WTC11 (cell line): Measurements from ENCODE around the gene P2RX6.

Experiments
- E2F4 ChIP-seq: sonication (generic); formaldehyde crosslinking; IDR thresholded peaks from 2 replicates; pipeline ENCODE4 v1.8.1; 2022; ENCODE audit warnings: low read depth, mild to moderate bottlenecking, moderate library complexity, missing genetic modification reagents, borderline replicate concordance
- ETV6 ChIP-seq: sonication (generic); formaldehyde crosslinking; IDR thresholded peaks from 2 replicates; pipeline ENCODE4 v1.8.1; 2022; ENCODE audit warnings: mild to moderate bottlenecking, missing genetic modification reagents
- FOXJ3 ChIP-seq: sonication (generic); formaldehyde crosslinking; IDR thresholded peaks from 2 replicates; pipeline ENCODE4 v1.9.0; 2021; ENCODE audit warnings: missing genetic modification reagents, mild to moderate bottlenecking, borderline replicate concordance
- FOXP1 ChIP-seq: sonication (generic); formaldehyde crosslinking; IDR thresholded peaks from 2 replicates; pipeline ENCODE4 v1.8.0; 2022; ENCODE audit warnings: missing genetic modification reagents, mild to moderate bottlenecking, moderate library complexity, borderline replicate concordance
- MAX ChIP-seq: sonication (generic); formaldehyde crosslinking; IDR thresholded peaks from 2 replicates; pipeline ENCODE4 v1.8.0; 2022; ENCODE audit warnings: mild to moderate bottlenecking, missing genetic modification reagents
- NR2C2 ChIP-seq: sonication (generic); formaldehyde crosslinking; IDR thresholded peaks from 2 replicates; pipeline ENCODE4 v1.8.0; 2022; ENCODE audit warnings: mild to moderate bottlenecking, missing genetic modification reagents
- SMAD3 ChIP-seq: sonication (generic); formaldehyde crosslinking; IDR thresholded peaks from 2 replicates; pipeline ENCODE4 v1.8.0; 2022; ENCODE audit warnings: missing genetic modification reagents, mild to moderate bottlenecking, borderline replicate concordance
- SP1 ChIP-seq: sonication (generic); formaldehyde crosslinking; conservative IDR thresholded peaks from 2 replicates; pipeline ENCODE4 v1.8.1; 2022; ENCODE audit warnings: missing genetic modification reagents
- TEAD1 ChIP-seq: sonication (generic); formaldehyde crosslinking; IDR thresholded peaks from 2 replicates; pipeline ENCODE4 v1.8.0; 2022; ENCODE audit warnings: mild to moderate bottlenecking, missing genetic modification reagents
- ZNF317 ChIP-seq: sonication (generic); formaldehyde crosslinking; IDR thresholded peaks from 2 replicates; pipeline ENCODE4 v1.8.1; 2023; ENCODE audit warnings: low read depth, mild to moderate bottlenecking, moderate library complexity, missing genetic modification reagents, borderline replicate concordance
- TF ChIP-seq, protein P1 (sequence below): fragments of 200-600 bp; IDR thresholded peaks from 2 replicates; pipeline ENCODE4 v1.8.0; 2022; ENCODE audit warnings: antibody characterized with exemption
- TF ChIP-seq, protein P2 (sequence below): fragments of 250-450 bp; sonication (Bioruptor Pico); IDR thresholded peaks from 2 replicates; pipeline ENCODE4 v1.9.0; 2021; ENCODE audit warnings: moderate library complexity, mild to moderate bottlenecking, inconsistent platforms, borderline replicate concordance
- TF ChIP-seq, protein P3 (sequence below): sonication (generic); formaldehyde crosslinking; IDR thresholded peaks from 2 replicates; pipeline ENCODE4 v1.8.0; 2022; ENCODE audit warnings: mild to moderate bottlenecking, missing genetic modification reagents

DNA sequence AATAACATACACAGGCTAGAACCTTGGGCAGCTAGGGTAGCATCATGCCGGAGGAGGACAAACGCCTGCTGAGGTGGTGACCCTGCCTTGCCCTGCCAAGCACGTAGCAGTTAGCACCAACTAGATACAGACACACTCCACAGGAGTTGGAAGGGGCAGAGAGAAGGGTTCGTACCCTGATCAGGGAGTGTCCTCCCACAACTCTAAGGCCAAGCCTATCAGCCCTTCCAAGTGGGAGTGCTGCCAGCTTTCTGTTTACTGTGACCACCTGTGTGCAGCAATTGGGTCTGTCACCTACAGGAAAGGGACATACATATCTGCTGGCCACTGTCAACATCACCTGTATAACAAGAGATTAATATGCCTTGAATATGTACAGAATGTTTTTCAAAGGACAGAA is 11.2 kb upstream of the P2RX6 start:
- no peak for TF ChIP-seq TEAD1 (CRISPR knock-in tag)
- TF ChIP-seq, protein P1, sequence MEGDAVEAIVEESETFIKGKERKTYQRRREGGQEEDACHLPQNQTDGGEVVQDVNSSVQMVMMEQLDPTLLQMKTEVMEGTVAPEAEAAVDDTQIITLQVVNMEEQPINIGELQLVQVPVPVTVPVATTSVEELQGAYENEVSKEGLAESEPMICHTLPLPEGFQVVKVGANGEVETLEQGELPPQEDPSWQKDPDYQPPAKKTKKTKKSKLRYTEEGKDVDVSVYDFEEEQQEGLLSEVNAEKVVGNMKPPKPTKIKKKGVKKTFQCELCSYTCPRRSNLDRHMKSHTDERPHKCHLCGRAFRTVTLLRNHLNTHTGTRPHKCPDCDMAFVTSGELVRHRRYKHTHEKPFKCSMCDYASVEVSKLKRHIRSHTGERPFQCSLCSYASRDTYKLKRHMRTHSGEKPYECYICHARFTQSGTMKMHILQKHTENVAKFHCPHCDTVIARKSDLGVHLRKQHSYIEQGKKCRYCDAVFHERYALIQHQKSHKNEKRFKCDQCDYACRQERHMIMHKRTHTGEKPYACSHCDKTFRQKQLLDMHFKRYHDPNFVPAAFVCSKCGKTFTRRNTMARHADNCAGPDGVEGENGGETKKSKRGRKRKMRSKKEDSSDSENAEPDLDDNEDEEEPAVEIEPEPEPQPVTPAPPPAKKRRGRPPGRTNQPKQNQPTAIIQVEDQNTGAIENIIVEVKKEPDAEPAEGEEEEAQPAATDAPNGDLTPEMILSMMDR: no peak
- TF ChIP-seq, protein P2, sequence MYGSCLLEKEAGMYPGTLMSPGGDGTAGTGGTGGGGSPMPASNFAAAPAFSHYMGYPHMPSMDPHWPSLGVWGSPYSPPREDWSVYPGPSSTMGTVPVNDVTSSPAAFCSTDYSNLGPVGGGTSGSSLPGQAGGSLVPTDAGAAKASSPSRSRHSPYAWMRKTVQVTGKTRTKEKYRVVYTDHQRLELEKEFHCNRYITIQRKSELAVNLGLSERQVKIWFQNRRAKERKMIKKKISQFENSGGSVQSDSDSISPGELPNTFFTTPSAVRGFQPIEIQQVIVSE (CRISPR knock-in tag): no peak
- TF ChIP-seq, protein P3, sequence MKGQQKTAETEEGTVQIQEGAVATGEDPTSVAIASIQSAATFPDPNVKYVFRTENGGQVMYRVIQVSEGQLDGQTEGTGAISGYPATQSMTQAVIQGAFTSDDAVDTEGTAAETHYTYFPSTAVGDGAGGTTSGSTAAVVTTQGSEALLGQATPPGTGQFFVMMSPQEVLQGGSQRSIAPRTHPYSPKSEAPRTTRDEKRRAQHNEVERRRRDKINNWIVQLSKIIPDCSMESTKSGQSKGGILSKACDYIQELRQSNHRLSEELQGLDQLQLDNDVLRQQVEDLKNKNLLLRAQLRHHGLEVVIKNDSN (CRISPR knock-in tag): no peak
- no peak for TF ChIP-seq FOXP1 (CRISPR knock-in tag)
- TF ChIP-seq MAX (CRISPR knock-in tag): no peak
- TF ChIP-seq SP1 (CRISPR knock-in tag): no peak
- no peak for TF ChIP-seq ZNF317
- no peak for TF ChIP-seq ETV6
- no peak for TF ChIP-seq E2F4 (CRISPR knock-in tag)
- no peak for TF ChIP-seq FOXJ3 (CRISPR knock-in tag)
- no peak for TF ChIP-seq SMAD3
- no peak for TF ChIP-seq NR2C2 (CRISPR knock-in tag)
